SK-N-MC (cell line): Measurements from ENCODE around the gene MT1E.

Experiments used
- DNase-seq: peaks from one replicate; pipeline ENCODE4 v3.0.0-alpha.2; 2011; ENCODE audit warnings: low read depth, low spot score
- H3K27ac ChIP-seq: fragments of 200-600 bp; sonication (generic); 2 replicates; pipeline ENCODE4 v1.5.1; 2016; ENCODE audit warnings: mixed run types
- H3K36me3 ChIP-seq: fragments of 200-600 bp; sonication (generic); 2 replicates; pipeline ENCODE4 v1.6.1; 2017; ENCODE audit warnings: antibody characterized with exemption, low read length, mixed read lengths; ENCODE audit not compliant: insufficient read depth
- H3K4me3 ChIP-seq: fragments of 200-600 bp; sonication (generic); 2 replicates; pipeline ENCODE4 v1.5.1; 2016
- H3K9ac ChIP-seq: fragments of 200-600 bp; sonication (generic); 2 replicates; pipeline ENCODE4 v1.8.0; 2017; ENCODE audit warnings: mixed run types, mixed read lengths; ENCODE audit not compliant: insufficient read length
- H3K9me3 ChIP-seq: fragments of 200-600 bp; sonication (generic); 2 replicates; pipeline ENCODE4 v1.6.1; 2017; ENCODE audit warnings: low read depth, mild to moderate bottlenecking, antibody characterized with exemption, low read length, moderate library complexity, mixed read lengths
- EZH2 ChIP-seq: fragments of 200-600 bp; sonication (generic); IDR thresholded peaks from one replicate; pipeline ENCODE4 v1.6.1; 2017; ENCODE audit warnings: antibody characterized with exemption
- FOXP2 ChIP-seq: optimal IDR thresholded peaks from 2 replicates; pipeline ENCODE3; 2011; ENCODE audit warnings: mild to moderate bottlenecking, moderate library complexity; ENCODE audit not compliant: insufficient read depth; ENCODE audit errors: extremely low read length, control extremely low read depth
- POLR2AphosphoS5 ChIP-seq: IDR thresholded peaks from 2 replicates; pipeline ENCODE4 v1.6.1; 2012; ENCODE audit warnings: mild to moderate bottlenecking, low read depth, low read length, borderline replicate concordance

MT1E gene

DNA sequence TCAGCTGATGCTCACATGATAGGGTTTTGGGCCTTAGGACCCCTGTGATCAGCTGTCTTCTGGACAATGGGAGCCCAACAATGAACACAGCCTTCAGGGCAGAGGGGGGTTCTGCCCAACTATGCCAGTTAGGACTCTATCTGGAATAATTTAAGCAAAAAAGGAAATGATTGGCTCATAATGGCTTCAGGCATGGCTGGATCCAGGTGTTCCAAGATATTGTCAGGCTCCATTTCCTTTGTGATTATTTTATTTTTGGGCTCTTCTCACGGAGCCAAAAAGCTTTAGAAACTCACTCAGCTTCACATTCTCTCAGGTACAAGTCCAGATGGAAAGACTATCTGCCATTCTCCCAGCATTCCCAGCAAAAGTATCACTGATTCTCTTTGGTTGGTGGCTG lies 20.1 kb upstream of the MT1E start:
- no peak for DNase-seq
- TF ChIP-seq EZH2 (no peak), FOXP2 (no peak), POLR2AphosphoS5 (no peak)
- H3K9me3 ChIP-seq: no peaks in the 10 kb centered on the region
- no peak overlapping the region for H3K9ac ChIP-seq
- no peaks in the 10 kb centered on the region for H3K36me3 ChIP-seq
- no peak overlapping the region for H3K27ac ChIP-seq
- no peak overlapping the region for H3K4me3 ChIP-seq

DNA sequence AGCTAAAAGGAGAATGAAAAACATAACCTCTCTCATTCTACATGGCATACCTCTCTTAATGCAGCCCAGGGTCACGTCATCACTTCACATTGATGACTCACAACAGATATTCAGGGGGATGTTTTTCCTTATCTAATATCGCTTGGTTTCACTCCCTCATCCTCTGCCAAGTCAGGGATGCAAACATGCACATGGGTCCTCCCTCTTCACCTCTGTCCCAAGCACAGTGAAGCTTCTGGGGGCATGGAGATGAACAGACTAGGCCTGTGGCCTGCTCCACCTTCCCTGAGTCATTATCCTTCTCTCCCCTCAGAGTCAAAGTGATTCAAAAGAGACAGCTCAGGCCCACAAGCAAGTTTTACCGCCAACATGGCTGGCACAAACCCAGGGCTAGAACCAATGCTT lies 19.5 kb upstream of the MT1E start:
- TF ChIP-seq EZH2 (no peak), POLR2AphosphoS5 (no peak), FOXP2 (no peak)
- no peak overlapping the region for H3K4me3 ChIP-seq
- no peaks in the 10 kb centered on the region for H3K9me3 ChIP-seq
- no peak overlapping the region for H3K9ac ChIP-seq
- no peak for DNase-seq
- no peaks in the 10 kb centered on the region for H3K36me3 ChIP-seq
- no peak overlapping the region for H3K27ac ChIP-seq

DNA sequence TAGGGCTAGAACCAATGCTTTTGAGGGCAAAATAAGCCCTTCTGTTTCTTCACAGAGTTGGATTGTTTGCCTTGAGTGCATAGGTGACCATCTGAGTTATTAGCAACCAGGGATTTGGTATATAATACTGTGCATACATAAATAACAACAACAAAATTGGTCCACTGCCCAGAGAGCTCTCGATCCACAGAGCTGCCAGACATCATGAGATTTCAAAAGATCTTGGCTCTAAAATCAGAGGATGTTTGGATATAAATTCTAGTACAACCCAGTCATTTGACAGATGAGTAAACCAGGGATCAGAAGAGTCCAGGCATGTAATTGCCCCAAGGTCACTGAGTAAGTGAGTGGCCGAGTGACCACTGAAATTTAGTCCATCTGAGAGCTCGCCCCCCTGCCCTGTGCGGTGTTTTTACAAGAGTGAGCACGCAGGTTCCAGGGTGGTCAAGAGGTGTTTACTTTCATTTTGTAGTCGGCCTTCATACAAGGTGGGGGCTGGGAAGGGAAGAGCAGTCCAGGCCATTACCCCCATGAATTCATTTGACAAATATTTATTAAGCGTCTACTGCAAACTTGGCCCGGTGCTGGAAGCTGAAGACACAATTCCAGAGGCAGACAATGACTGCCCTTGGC lies 19.0 kb upstream of the MT1E start:
- no peak overlapping the region for H3K27ac ChIP-seq
- H3K4me3 ChIP-seq: no peak overlapping the region
- DNase-seq: no peak
- no peak for TF ChIP-seq FOXP2
- TF ChIP-seq EZH2: no peak
- no peak for TF ChIP-seq POLR2AphosphoS5
- H3K36me3 ChIP-seq: no peaks in the 10 kb centered on the region
- H3K9me3 ChIP-seq: no peaks in the 10 kb centered on the region
- H3K9ac ChIP-seq: no peak overlapping the region

DNA sequence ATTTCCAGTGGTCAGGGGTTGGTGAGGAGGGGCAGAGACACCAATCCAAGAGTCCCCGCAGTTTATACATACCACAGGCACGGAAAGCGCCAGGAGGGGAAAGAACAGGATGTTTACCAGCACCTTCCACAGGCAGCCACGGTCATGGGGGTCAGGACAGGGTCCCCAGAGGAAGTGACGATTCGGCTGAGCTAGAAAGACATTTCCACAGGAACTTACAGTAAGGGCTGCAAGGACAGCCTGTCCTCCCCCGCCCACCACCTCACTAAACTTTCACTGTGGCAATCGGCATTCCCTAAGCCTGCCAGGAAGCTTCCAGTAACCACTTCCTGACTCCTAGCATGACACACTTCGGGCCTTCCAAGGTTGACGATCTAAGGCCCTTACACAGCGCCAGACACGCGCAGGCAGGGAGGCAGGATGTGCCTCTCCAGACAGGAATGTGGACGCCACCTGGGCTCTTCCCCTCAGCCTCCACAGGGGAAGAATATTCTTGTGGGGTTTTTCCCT lies 18.4 kb upstream of the MT1E start:
- Histone ChIP-seq H3K9ac (no peak overlapping the region), H3K27ac (no peak overlapping the region), H3K9me3 (no peaks in the 10 kb centered on the region), H3K36me3 (no peaks in the 10 kb centered on the region), H3K4me3 (no peak overlapping the region)
- TF ChIP-seq EZH2 (no peak), POLR2AphosphoS5 (no peak), FOXP2 (no peak)
- DNase-seq: no peak

DNA sequence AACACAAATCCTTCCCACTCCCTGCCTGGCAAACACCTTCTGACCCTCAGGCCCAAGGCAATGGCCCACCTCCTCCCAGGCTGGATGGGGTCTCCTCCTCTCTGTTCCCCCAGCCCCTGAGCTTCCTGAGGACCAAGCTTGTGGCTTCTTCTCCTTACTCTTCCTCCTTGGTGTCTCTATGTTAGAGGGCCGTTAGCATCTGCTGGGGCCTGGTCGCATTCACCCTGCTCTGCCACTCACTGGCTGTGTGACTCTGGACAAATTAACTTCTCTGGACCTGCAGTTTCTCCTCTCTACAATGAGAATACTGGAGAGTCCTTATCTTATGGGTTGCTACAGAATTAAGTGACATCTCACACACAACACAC lies 17.9 kb upstream of the MT1E start:
- H3K4me3 ChIP-seq: no peak overlapping the region; the same call in 1 of the 2 replicates
- TF ChIP-seq FOXP2 (no peak), POLR2AphosphoS5 (no peak), EZH2 (no peak)
- H3K27ac ChIP-seq: no peak overlapping the region
- no peaks in the 10 kb centered on the region for H3K36me3 ChIP-seq
- no peaks in the 10 kb centered on the region for H3K9me3 ChIP-seq
- no peak overlapping the region for H3K9ac ChIP-seq
- no peak for DNase-seq

DNA sequence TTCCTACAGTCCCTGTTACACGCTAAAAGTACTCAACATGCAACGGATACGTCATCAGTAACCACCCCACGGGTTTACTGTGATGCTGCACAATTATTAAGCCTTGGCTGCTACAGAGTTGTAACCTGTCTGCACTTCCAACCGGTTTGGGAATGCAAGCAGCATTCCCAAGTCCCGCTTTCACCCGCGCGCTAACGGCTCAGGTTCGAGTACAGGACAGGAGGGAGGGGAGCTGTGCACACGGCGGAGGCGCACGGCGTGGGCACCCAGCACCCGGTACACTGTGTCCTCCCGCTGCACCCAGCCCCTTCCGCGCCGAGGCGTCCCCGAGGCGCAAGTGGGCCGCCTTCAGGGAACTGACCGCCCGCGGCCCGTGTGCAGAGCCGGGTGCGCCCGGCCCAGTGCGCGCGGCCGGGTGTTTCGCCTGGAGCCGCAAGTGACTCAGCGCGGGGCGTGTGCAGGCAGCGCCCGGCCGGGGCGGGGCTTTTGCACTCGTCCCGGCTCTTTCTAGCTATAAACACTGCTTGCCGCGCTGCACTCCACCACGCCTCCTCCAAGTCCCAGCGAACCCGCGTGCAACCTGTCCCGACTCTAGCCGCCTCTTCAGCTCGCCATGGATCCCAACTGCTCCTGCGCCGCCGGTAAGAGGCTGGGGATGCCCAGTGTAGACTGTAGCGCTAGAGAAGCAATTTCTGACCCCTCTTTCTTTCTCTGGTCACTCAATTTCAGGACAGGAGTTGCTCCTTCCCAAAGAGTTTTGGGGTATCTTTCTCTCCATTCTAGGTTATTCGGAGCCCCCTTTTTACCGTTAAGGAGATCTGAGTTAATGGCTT lies 17.3 kb upstream of the MT1E start, which contains the start of gene MT2A:
TSS of gene MT2A (plus strand) at position 542 of the 833 bp plus-strand sequence. CDS start at position 614, 72 bp downstream.
- TF ChIP-seq POLR2AphosphoS5 (peak; percentile 39; the same call in 1 of the 2 replicates), FOXP2 (no peak)

DNA sequence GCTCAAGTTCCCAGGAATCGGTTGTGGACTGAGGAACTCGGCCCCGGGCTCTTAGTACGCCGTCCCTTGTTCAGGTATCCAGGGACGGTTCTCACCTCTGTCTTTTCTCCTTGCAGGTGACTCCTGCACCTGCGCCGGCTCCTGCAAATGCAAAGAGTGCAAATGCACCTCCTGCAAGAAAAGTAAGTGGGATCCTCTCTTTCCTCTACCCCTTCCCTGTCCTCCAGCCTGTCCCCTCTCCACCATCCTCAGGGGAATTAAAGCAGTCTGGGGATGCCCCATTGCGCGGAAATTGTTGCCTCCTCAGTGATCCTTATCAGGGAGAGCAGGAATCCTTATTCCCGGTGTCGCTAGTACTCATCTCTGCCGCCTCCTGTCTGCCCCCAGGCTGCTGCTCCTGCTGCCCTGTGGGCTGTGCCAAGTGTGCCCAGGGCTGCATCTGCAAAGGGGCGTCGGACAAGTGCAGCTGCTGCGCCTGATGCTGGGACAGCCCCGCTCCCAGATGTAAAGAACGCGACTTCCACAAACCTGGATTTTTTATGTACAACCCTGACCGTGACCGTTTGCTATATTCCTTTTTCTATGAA lies 16.6 kb upstream of the MT1E start:
- no peak overlapping the region for H3K27ac ChIP-seq
- TF ChIP-seq EZH2 (no peak), POLR2AphosphoS5 (no peak), FOXP2 (no peak)
- H3K4me3 ChIP-seq: peak overlapping the region; percentile 73
- DNase-seq: no peak
- no peaks in the 10 kb centered on the region for H3K36me3 ChIP-seq
- H3K9me3 ChIP-seq: no peaks in the 10 kb centered on the region
- no peak overlapping the region for H3K9ac ChIP-seq

More for the DNA sequence above, 17.3 kb upstream of the MT1E start, which contains the start of gene MT2A:
- Histone ChIP-seq H3K9me3 (no peaks in the 10 kb centered on the region), H3K9ac (no peak within 1 kb of the TSS), H3K27ac (no peak within 1 kb of the TSS), H3K4me3 (peak within 1 kb of the TSS; percentile 73), H3K36me3 (no peaks in the 10 kb centered on the region)
- DNase-seq: no peak

DNA sequence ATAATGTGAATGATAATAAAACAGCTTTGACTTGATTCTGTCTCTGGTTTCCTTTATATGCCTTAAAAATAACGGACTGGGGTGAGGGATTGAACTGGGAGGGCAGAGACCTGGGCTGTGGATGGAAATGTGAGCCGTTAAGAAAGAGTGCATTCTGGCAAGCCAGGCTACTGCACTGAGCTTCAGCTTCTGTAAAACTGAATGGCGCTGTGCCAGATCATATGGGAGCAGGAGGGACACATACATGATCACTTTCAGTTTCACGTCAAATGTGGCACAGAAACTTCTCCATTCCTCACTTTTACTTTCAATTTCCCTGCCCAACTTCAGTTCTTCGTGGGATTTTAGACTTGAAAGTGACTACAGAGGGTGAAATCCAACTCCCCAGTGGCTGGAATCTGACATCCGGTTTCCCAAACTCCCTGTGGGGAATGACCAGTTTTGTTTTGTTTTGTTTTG lies 16.1 kb upstream of the MT1E start:
- Histone ChIP-seq H3K9me3 (no peaks in the 10 kb centered on the region), H3K9ac (no peak overlapping the region), H3K27ac (no peak overlapping the region), H3K36me3 (no peaks in the 10 kb centered on the region), H3K4me3 (peak overlapping the region; percentile 73)
- no peak for DNase-seq
- TF ChIP-seq POLR2AphosphoS5 (no peak), FOXP2 (no peak), EZH2 (no peak)
